ENCODE results near the gene SYTL3. TPM values are rescaled to one million over a fixed set of nuclear protein-coding genes. Genes with fewer than 3 reads are reported as not detected.

Gene SYTL3
- total and polyA plus RNA-seq, 2 experiments from 2014 or later = 0.07 TPM; not detected in 1

- Histone ChIP-seq H3K79me2 (replicated peaks; ENCODE audit: insufficient read depth) (0 out of 2 replicates have a peak, but pooled peaks cover 3% of the 10 kb centered on the region), H2AFZ (no peak overlapping the region), H3K4me3 (no peak overlapping the region), H3F3A (replicated peaks; ENCODE audit: low read depth) (peaks cover 4% of the 10 kb centered on the region; the same call in 1 of the 2 replicates), H3K27me3 (ENCODE audit: insufficient read depth) (no peaks in the 10 kb centered on the region), H3K9me2 (ENCODE audit: insufficient read depth) (no peaks in the 10 kb centered on the region), H3K4me1 (ENCODE audit: insufficient read depth) (peaks cover 1% of the 10 kb centered on the region), H4K20me1 (replicated peaks; ENCODE audit: insufficient read depth) (peaks cover 8% of the 10 kb centered on the region; the same call in 1 of the 2 replicates), H3K4me2 (no peak overlapping the region), H3K36me3 (ENCODE audit: insufficient read depth) (peaks cover 4% of the 10 kb centered on the region), H3K27ac (ENCODE audit: low read depth) (no peak overlapping the region)
- peaks cover 5% of the 10 kb centered on the region for H3K27me3 Mint-ChIP-seq (ENCODE audit: insufficient read depth, low read depth, poor library complexity)
- no peak for TF ChIP-seq ZNF462 (CRISPR knock-in tag; IDR thresholded peaks at IDR 0.05)
- TF ChIP-seq CTCF (conservative IDR thresholded peaks at IDR 0.05; ENCODE audit: low read depth in 2 of 2) = no peak
- no peak for TF ChIP-seq EZH2 (IDR thresholded peaks at IDR 0.05; ENCODE audit: low read depth, unreplicated experiment)
- TF ChIP-seq JUNB (IDR thresholded peaks at IDR 0.05; ENCODE audit: unreplicated experiment) = no peak
- TF ChIP-seq ZNF114 (CRISPR knock-in tag; IDR thresholded peaks at IDR 0.05) = no peak
- TF ChIP-seq EZH2phosphoT487 (IDR thresholded peaks at IDR 0.05; ENCODE audit: unreplicated experiment) = no peak
- TF ChIP-seq CREB1 (CRISPR knock-in tag; IDR thresholded peaks at IDR 0.05; ENCODE audit: low read depth) = no peak
- TF ChIP-seq POLR2AphosphoS5 (IDR thresholded peaks at IDR 0.05; ENCODE audit: low read depth) = no peak
- TF ChIP-seq STAT1 (IDR thresholded peaks at IDR 0.05; ENCODE audit: unreplicated experiment) = no peak
- TF ChIP-seq, protein P1, sequence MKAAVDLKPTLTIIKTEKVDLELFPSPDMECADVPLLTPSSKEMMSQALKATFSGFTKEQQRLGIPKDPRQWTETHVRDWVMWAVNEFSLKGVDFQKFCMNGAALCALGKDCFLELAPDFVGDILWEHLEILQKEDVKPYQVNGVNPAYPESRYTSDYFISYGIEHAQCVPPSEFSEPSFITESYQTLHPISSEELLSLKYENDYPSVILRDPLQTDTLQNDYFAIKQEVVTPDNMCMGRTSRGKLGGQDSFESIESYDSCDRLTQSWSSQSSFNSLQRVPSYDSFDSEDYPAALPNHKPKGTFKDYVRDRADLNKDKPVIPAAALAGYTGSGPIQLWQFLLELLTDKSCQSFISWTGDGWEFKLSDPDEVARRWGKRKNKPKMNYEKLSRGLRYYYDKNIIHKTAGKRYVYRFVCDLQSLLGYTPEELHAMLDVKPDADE (IDR thresholded peaks at IDR 0.05) = no peak
- TF ChIP-seq NANOG (IDR thresholded peaks at IDR 0.05; ENCODE audit: borderline replicate concordance) = no peak
- TF ChIP-seq ZNF331 (CRISPR knock-in tag; IDR thresholded peaks at IDR 0.05; ENCODE audit: low read depth) = no peak
- ATAC-seq (no peak), DNase-seq (ENCODE audit: low spot score) (no peak)
- H3K9me3 Mint-ChIP-seq = no peaks in the 10 kb centered on the region
- peaks cover 12% of the 10 kb centered on the region for H3K4me1 Mint-ChIP-seq
- peaks cover 55% of the 10 kb centered on the region for H3K36me3 Mint-ChIP-seq (ENCODE audit: low read depth)
- no peak overlapping the region for H3K4me3 Mint-ChIP-seq
- no peak overlapping the region for H3K27ac Mint-ChIP-seq
Measured at GRCh38 chr6:158606935-158607334, 42.9 kb upstream of the SYTL3 start.
